NT2/D1 (cell line): Measurements from ENCODE around the gene ACTG2.

Experiments used
- SUZ12 ChIP-seq: IDR thresholded peaks from 2 replicates; pipeline ENCODE4 v1.6.1; 2011; ENCODE audit not compliant: insufficient read length, insufficient read depth; ENCODE audit errors: extremely low read depth
- YY1 ChIP-seq: IDR thresholded peaks from 2 replicates; pipeline ENCODE4 v1.6.1; 2011; ENCODE audit not compliant: insufficient read length, insufficient read depth
- ZNF274 ChIP-seq: IDR thresholded peaks from 2 replicates; pipeline ENCODE4 v1.6.1; 2011; ENCODE audit warnings: mild to moderate bottlenecking, low read depth, low read length

- TF ChIP-seq YY1 (no peak), ZNF274 (no peak), SUZ12 (no peak)
Measured at GRCh38 chr2:73850009-73850408, 42.8 kb upstream of the ACTG2 start.
